Activated CD4-positive, alpha-beta memory T cell treated with anti-CD3 and anti-CD28 coated beads, Interleukin-2, amount 10 ng/mL, durations not matched to agents 7 days and 5 days (primary cell): ENCODE measurements around the gene INHBB. TPM values are rescaled to one million over a fixed set of nuclear protein-coding genes. Genes with fewer than 3 reads are reported as not detected.

Experiments
- CTCF ChIA-PET: fragments of 350-600 bp; sonication (Branson Sonifier 250); formaldehyde crosslinking; loops from one replicate; lab custom pipeline; 2021; ENCODE audit warnings: antibody characterized with exemption, inconsistent platforms; lab: Charles Lee
- POLR2A ChIA-PET: fragments of 350-600 bp; sonication (Branson Sonifier 250); formaldehyde crosslinking; loops from one replicate; lab custom pipeline; 2021; ENCODE audit warnings: antibody characterized with exemption; lab: Charles Lee
- DNase-seq: peaks from one replicate; pipeline ENCODE4 v3.0.0-alpha.2; 2020
- H3K27ac Mint-ChIP-seq: one replicate; pipeline ENCODE4 v1.8.0; 2021; ENCODE audit warnings: mild to moderate bottlenecking, mixed read lengths
- H3K27me3 Mint-ChIP-seq: one replicate; pipeline ENCODE4 v1.8.0; 2021; ENCODE audit warnings: mixed read lengths
- H3K36me3 Mint-ChIP-seq: one replicate; pipeline ENCODE4 v1.8.0; 2021; ENCODE audit warnings: low read depth, mixed read lengths
- H3K4me1 Mint-ChIP-seq: one replicate; pipeline ENCODE4 v1.8.0; 2021; ENCODE audit warnings: mixed read lengths
- H3K4me3 Mint-ChIP-seq: one replicate; pipeline ENCODE4 v1.8.0; 2021; ENCODE audit warnings: mild to moderate bottlenecking, mixed read lengths
- H3K9me3 Mint-ChIP-seq: one replicate; pipeline ENCODE4 v1.8.0; 2021; ENCODE audit warnings: mixed read lengths
- total RNA-seq, 2 experiments: library from RNA; stranded (reverse); gene quantifications; one replicate each; pipeline ENCODE4 v1.2.3, GENCODE V29; 2021

The INHBB gene
- total RNA-seq, 2 experiments from 2014 or later: not detected

DNA sequence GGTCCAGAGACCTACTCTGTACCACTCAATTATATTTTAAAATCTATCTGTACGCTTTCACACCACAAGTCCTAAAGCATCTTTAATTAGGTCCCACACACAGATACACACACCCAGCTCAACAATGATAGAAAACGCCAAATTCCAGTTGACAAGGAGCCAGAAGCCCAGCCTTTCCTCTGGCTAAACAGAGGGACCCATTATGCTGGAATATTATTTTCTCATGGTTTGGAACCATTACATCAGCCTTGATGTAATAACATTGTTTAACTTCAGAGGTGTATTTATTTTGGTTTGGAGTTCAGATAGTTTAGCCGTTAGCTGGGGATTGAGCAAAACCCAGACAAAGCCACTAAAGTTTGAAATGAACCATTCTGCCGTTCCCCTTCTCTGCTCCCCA lies 14.0 kb upstream of the INHBB start:
- H3K27ac Mint-ChIP-seq: no peak overlapping the region

DNA sequence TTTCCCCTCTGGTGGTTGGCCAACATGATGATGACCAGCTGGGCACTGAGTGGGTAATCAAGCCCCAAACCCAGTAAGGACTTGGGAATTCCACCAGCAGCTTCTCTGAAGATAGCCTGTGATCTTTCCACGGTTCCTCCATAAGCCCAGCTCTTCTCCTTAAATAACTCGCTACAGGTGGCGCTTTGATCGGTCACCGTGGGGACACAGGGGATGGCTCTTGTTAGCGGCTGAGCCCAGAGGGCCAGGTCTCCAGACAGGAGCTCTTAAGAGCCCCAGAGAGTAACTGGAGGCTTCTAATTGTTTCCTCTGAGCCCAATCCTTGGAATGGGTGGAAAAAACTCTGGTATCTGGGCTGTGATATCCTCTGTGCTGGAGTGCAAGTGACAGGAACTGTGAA lies 13.6 kb upstream of the INHBB start:
- H3K36me3 Mint-ChIP-seq: no peaks in the 10 kb centered on the region
- H3K9me3 Mint-ChIP-seq: no peaks in the 10 kb centered on the region
- H3K4me1 Mint-ChIP-seq: no peaks in the 10 kb centered on the region
- ChIA-PET CTCF (interaction anchor here (1.0 kb wide), 1 partner anchor 26 kb away, joined by 3 read pairs; no protein-coding TSS in a partner anchor), POLR2A (no interaction called here)
- DNase-seq: no peak
- no peak overlapping the region for H3K27ac Mint-ChIP-seq
- H3K27me3 Mint-ChIP-seq: peaks cover 53% of the 10 kb centered on the region
- no peak overlapping the region for H3K4me3 Mint-ChIP-seq

More for the DNA sequence above, 14.0 kb upstream of the INHBB start:
- Mint-ChIP-seq H3K9me3 (no peaks in the 10 kb centered on the region), H3K4me3 (no peak overlapping the region), H3K27me3 (peaks cover 50% of the 10 kb centered on the region), H3K36me3 (no peaks in the 10 kb centered on the region), H3K4me1 (no peaks in the 10 kb centered on the region)
- POLR2A ChIA-PET: no interaction called here
- CTCF ChIA-PET: interaction anchor here (1.0 kb wide), 1 partner anchor 17 kb away, joined by 4 read pairs; no protein-coding TSS in a partner anchor
- DNase-seq: no peak

DNA sequence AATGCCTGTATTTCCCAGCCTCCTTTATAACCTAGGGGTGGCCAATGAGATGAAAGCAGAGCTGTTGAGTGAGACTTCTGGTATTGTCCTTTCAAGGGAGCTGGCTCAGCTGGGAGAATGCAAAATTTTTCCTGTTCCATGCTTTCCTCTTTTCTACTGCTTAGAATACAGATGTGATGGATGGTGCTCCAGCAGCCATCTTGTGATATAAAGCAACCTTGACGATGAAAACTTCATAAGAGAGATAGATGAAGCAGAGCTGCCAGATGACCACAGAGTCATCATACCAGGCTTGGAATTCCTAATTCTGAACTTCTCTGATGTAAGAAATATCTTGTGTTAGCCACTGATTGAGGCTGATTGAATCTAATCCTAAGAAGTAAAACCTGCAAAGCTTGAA lies 11.9 kb upstream of the INHBB start:
- POLR2A ChIA-PET: no interaction called here
- H3K27me3 Mint-ChIP-seq: peaks cover 61% of the 10 kb centered on the region
- no peak for DNase-seq
- no peaks in the 10 kb centered on the region for H3K4me1 Mint-ChIP-seq
- CTCF ChIA-PET: interaction anchor here (0.6 to 1.6 kb wide), 4 partner anchors 9 to 1493 kb away, joined by 3 to 7 read pairs (median 4); no protein-coding TSS in a partner anchor
- no peaks in the 10 kb centered on the region for H3K36me3 Mint-ChIP-seq
- no peaks in the 10 kb centered on the region for H3K9me3 Mint-ChIP-seq
- no peak overlapping the region for H3K4me3 Mint-ChIP-seq
- H3K27ac Mint-ChIP-seq: no peak overlapping the region

DNA sequence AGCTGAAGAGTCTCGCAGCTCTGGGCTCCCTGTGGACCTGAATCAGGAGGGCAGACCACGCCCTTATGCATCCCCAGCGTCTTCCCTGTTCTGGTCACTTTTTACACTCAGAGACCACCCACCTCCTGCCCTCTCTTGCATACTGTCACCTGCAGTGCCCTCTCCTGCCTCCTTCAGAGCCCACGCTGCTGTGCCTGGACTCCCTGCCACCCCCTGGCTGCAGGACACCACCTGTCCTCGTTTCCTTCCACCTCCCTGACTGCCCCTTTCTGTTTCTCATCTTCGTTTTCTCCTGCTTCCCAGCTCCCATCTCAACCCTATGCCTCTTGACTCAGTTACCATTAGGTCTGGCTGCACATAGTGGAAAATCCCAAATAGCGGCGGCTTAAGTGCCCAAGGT lies 9.2 kb upstream of the INHBB start:
- Mint-ChIP-seq H3K4me3 (no peak overlapping the region), H3K4me1 (no peaks in the 10 kb centered on the region), H3K36me3 (no peaks in the 10 kb centered on the region), H3K27me3 (peaks cover 53% of the 10 kb centered on the region), H3K27ac (no peak overlapping the region), H3K9me3 (no peaks in the 10 kb centered on the region)
- CTCF ChIA-PET: interaction anchor here (1.0 kb wide), 1 partner anchor 162 kb away, joined by 3 read pairs; no protein-coding TSS in a partner anchor
- POLR2A ChIA-PET: no interaction called here
- no peak for DNase-seq

DNA sequence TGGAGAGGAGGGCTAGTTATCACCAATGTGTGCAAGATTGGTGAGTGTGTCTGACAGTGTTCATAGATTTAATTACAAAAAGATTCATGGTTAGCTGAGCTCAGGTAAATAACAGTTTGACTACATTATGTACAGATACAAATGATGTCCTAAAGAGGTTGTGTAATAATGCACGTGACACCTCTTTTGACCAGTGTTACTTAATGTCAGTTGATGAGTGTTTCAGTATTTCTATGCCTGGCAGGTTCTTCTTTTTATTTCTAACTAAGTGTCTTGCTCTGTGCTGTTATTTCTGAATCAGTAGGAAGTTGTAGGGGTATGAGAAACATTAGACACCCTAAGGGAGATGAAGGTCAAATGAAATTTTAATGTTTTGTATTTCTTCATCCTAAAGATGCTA lies 7.9 kb upstream of the INHBB start:
- DNase-seq: no peak
- no peak overlapping the region for H3K4me3 Mint-ChIP-seq
- no peaks in the 10 kb centered on the region for H3K36me3 Mint-ChIP-seq
- no peak overlapping the region for H3K27ac Mint-ChIP-seq
- CTCF ChIA-PET: no interaction called here
- H3K27me3 Mint-ChIP-seq: peaks cover 54% of the 10 kb centered on the region
- POLR2A ChIA-PET: no interaction called here
- peaks cover 4% of the 10 kb centered on the region for H3K4me1 Mint-ChIP-seq
- H3K9me3 Mint-ChIP-seq: no peaks in the 10 kb centered on the region

DNA sequence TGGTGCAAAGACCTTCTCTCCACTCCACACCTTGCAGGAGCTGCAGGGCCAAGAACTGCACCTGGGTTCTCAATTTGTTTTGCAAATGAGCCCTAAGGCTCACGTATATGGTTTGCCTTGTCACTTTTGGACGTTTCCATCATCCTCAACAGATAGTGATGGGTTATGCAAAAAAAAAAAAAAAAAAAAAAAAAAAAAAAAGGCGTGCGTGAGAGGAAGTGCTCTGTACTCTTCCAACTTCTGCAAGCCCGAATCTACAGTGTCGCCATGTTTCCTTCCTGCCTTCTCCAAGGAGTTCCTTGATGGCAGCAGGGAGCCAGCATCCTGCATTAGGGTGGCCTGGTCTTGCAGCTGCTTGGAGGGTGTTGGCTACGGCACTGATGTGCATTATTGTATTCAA lies 4.0 kb upstream of the INHBB start:
- H3K9me3 Mint-ChIP-seq: no peaks in the 10 kb centered on the region
- DNase-seq: no peak
- no peak overlapping the region for H3K4me3 Mint-ChIP-seq
- no peak overlapping the region for H3K27ac Mint-ChIP-seq
- H3K27me3 Mint-ChIP-seq: peaks cover 46% of the 10 kb centered on the region
- peaks cover 3% of the 10 kb centered on the region for H3K36me3 Mint-ChIP-seq
- ChIA-PET CTCF (interaction anchor here (0.9 kb wide), 1 partner anchor 340 kb away, joined by 3 read pairs; no protein-coding TSS in a partner anchor), POLR2A (no interaction called here)
- peaks cover 13% of the 10 kb centered on the region for H3K4me1 Mint-ChIP-seq

DNA sequence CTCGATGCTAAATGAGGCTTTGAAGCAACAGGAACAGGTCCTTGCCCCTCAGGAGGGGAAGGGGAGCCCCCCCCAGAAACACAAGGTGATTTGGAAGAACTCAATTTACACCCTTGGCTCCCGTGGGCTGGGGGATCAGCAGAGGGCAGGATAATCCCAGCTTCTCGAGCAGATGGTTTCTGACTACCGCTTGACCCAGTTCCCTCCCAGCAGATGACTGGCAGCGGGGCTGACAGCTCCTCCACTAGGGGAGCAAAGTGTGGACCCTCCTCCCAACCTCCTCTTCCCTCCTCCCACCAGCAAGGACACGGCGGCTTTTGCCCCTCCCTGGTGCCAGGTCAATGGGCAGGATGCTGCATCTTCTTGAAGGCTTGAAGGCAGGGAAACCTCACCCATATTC lies 3.5 kb upstream of the INHBB start:
- Mint-ChIP-seq H3K9me3 (no peaks in the 10 kb centered on the region), H3K27ac (no peak overlapping the region), H3K4me3 (no peak overlapping the region), H3K27me3 (peaks cover 48% of the 10 kb centered on the region), H3K36me3 (peaks cover 3% of the 10 kb centered on the region), H3K4me1 (peaks cover 17% of the 10 kb centered on the region)
- POLR2A ChIA-PET: no interaction called here
- no peak for DNase-seq
- CTCF ChIA-PET: interaction anchor here (0.9 to 1.9 kb wide), 3 partner anchors 232 to 339 kb away, joined by 3 to 5 read pairs (median 3); no protein-coding TSS in a partner anchor

DNA sequence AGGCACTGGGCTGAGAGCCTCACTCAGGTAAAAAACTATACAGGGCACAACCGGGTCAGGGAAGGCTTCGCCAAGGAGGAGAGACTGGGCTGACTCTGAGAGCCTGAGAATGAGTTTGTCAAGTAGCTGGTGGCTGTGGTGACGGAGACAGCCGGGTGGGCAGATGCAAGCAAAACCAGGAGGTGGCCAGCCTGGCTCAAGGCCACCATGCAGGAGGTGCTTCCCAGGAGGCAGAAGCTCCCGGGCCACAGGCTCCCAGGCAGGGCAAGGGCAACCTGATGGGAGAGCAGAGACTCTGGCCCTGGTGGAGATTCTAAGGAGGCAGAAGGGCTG lies 2.9 kb upstream of the INHBB start:
- POLR2A ChIA-PET: no interaction called here
- Mint-ChIP-seq H3K9me3 (no peaks in the 10 kb centered on the region), H3K36me3 (peaks cover 3% of the 10 kb centered on the region), H3K27me3 (peaks cover 51% of the 10 kb centered on the region), H3K4me1 (peaks cover 17% of the 10 kb centered on the region), H3K27ac (no peak overlapping the region), H3K4me3 (no peak overlapping the region)
- CTCF ChIA-PET: interaction anchor here (0.7 to 1.9 kb wide), 13 partner anchors 9 to 340 kb away, joined by 3 to 8 read pairs (median 3); no protein-coding TSS in a partner anchor
- DNase-seq: no peak

DNA sequence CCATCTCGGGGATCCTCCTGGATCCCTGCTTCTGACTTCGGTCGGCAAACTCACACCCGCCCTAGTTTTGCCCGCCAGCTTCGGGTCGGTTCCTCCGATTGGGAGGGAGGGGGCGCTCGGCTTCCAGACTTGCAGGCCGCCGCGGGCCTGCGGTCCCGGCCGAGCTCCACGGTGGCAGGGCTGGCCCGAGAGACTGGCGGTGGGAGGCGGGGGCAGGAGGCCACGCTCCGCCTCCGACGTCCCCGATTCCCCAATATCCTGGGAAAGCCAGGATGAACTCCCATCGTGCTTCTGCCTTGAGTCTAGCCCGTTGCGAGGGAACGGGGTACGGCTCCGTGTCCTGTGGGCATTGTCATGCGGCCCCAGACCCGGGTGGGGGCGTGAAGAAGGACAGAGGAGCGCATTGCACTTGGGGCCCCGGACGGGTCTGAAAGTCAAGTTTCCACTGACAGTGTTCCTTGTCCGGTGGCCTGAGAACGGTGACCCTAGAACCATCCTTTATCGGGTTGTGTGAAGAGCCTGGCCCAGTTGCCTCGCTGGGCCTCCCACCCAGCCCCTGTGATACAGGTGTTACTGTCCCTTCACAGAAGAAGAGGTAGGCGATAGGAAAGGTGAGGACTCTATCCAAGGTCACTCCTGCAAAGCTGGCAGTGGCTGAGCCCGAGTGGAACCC lies 2.4 kb upstream of the INHBB start:
- peak overlapping the region; percentile 47 for H3K4me3 Mint-ChIP-seq
- H3K4me1 Mint-ChIP-seq: peaks cover 17% of the 10 kb centered on the region
- ChIA-PET POLR2A (interaction anchor here (1.0 kb wide), 1 partner anchor 167 kb away, joined by 3 read pairs; no protein-coding TSS in a partner anchor), CTCF (interaction anchor here (0.7 to 1.9 kb wide), 13 partner anchors 9 to 339 kb away, joined by 3 to 8 read pairs (median 3); no protein-coding TSS in a partner anchor)
- DNase-seq: peak; percentile 62
- peaks cover 52% of the 10 kb centered on the region for H3K27me3 Mint-ChIP-seq
- H3K36me3 Mint-ChIP-seq: peaks cover 3% of the 10 kb centered on the region
- H3K27ac Mint-ChIP-seq: no peak overlapping the region
- no peaks in the 10 kb centered on the region for H3K9me3 Mint-ChIP-seq

DNA sequence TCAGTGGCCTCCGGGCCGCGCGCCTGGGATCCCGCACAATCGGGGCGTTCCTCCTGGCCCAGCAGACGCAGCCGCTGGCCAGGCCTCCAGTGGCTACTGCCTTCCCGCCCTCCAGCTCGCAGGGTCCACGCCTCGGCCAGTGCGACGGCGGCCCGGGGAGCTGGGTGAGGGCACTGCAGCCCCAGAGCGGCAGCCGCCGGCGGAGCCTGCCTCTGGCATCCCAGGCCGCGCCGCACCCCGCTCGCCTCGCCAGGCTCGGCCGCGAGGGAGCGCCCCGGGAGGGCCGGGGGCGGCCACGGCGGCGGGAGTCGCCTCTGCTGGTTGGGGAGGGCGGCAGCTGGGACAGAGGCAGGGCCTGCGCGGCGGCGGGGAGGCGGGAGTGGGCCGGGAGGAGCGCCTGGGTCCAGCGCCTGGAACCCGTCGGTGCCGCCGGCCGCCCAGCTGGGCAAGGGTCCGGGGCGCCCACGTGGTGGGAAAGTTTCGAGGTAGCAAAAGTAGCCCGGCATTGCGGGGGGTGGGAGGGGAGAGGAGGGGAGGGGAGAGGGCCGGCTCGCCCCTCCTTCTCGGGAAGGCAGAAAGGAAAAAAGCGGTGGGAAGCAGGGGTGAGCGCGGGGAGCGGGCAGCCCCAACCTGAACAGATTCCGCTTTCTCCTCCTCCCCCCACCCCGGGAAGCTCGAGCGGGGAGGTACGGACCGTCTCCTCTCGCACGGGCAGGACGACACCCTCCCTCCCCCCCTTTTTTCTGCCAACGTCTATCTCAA lies 1.5 kb upstream of the INHBB start:
- DNase-seq: no peak
- no peaks in the 10 kb centered on the region for H3K9me3 Mint-ChIP-seq
- H3K4me1 Mint-ChIP-seq: peaks cover 17% of the 10 kb centered on the region
- POLR2A ChIA-PET: interaction anchor here (1.0 kb wide), 1 partner anchor 168 kb away, joined by 3 read pairs; no protein-coding TSS in a partner anchor
- H3K27me3 Mint-ChIP-seq: peaks cover 58% of the 10 kb centered on the region
- peaks cover 3% of the 10 kb centered on the region for H3K36me3 Mint-ChIP-seq
- H3K27ac Mint-ChIP-seq: no peak overlapping the region
- CTCF ChIA-PET: interaction anchor here (1.4 to 1.9 kb wide), 5 partner anchors 32 to 338 kb away, joined by 3 to 8 read pairs (median 5); no protein-coding TSS in a partner anchor
- no peak overlapping the region for H3K4me3 Mint-ChIP-seq

DNA sequence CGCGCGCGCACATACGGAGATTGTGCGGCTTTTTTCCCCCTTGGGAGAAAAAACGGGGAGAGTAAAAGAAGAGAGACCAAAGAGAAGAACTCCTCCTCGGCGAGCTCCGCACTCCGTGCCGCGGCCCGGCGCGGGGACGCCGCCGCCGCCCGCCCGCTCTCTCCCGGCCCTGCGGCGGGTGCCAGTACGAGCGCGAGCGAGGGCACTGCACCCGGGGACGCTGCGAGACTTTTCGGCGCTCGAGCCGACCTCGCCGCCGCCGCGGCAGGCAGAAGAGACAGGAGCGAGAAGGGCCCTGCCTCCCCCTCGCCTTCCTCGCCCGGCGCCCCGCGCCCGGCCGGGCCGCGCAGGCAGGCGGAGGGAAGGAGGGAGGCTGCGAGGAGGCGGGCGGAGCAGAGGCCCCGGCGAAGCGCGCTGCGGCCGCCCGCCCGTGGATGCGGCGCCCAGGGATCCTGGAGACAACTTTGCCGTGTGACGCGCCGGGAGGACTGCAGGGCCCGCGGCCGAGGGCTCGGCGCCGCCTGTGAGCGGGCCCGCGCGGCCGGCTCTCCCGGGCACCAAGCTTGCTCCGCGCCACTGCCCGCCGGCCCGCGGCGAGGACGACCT lies 857 bp upstream of the INHBB start:
- H3K27me3 Mint-ChIP-seq: peaks cover 63% of the 10 kb centered on the region
- H3K4me3 Mint-ChIP-seq: no peak overlapping the region
- ChIA-PET CTCF (no interaction called here), POLR2A (no interaction called here)
- H3K4me1 Mint-ChIP-seq: peaks cover 17% of the 10 kb centered on the region
- H3K27ac Mint-ChIP-seq: no peak overlapping the region
- H3K36me3 Mint-ChIP-seq: peaks cover 3% of the 10 kb centered on the region
- H3K9me3 Mint-ChIP-seq: no peaks in the 10 kb centered on the region
- peak; percentile 19 for DNase-seq

DNA sequence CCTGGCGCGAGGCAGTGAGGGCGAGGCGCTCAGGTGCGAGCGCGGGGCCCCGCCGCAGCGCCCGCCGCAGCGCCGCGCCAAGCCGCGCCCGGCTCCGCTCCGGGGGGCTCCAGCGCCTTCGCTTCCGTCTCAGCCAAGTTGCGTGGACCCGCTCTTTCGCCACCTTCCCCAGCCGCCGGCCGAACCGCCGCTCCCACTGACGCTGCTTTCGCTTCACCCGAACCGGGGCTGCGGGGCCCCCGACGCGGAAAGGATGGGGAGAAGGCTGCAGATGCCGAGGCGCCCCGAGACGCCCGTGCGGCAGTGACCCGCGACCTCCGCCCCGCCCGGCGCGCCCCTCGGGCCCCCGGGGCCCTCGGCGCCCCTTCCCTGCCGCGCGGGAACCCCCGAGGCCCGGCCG lies 328 bp upstream of the INHBB start:
- Mint-ChIP-seq H3K27ac (no peak overlapping the region), H3K36me3 (peaks cover 3% of the 10 kb centered on the region), H3K4me3 (peak overlapping the region; percentile 58), H3K9me3 (no peaks in the 10 kb centered on the region), H3K27me3 (peaks cover 61% of the 10 kb centered on the region), H3K4me1 (peaks cover 17% of the 10 kb centered on the region)
- POLR2A ChIA-PET: no interaction called here
- no peak for DNase-seq
- CTCF ChIA-PET: no interaction called here
